Body of pancreas (tissue), 4 donors: ENCODE results near the gene GPX3.

Experiments used
- CTCF ChIP-seq, 7 experiments: fragments of 450-650 bp in 4 of 7; fragments of 200-600 bp in 3 of 7; sonication (generic) in 3 of 7; IDR thresholded peaks; one replicate each; pipeline ENCODE4 v1.5.1; 2016 to 2019; ENCODE audit warnings: antibody characterized with exemption in 7 of 7
- POLR2A ChIP-seq, 3 donors: fragments of 450-650 bp; IDR thresholded peaks; one replicate each; pipeline ENCODE4 v1.6.1; 2016; ENCODE audit warnings: antibody characterized with exemption in 3 of 3, mild to moderate bottlenecking in 2 of 3

DNA sequence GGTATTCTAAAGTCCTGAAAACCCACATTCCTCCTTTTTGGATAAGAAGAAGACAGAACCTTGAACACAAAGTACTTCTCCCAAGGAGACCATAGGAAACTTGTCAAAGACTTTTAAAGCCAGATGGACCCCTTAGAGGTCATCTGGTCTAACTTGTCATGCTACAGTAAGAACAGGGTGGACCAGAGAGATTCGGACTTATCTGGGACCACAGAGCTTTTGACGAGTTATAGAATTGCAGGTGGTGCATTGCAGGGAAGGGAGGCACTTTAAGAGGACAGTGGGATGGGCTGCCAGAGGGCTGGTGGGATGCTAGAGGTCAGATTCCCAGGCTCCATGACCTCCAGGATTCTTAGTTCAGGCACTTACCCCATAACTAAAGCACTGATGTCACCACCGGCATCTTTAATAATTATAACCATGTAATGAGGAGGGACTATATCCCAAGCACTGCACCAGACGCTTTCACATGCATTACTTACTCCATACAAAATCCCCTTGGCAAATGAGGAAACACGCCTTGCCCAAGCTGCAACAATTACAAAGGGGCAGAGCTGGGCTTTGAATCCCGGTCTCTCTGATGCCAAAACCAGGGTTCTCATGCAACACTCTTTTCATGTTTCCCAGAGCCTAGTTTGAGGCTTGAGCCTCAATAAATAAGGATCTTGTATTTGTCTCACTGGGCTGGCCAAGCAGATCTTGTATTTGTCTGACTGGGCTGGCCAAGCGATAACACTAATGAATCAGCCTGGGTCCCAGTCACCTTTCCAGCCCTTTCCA lies 12.8 kb upstream of the GPX3 start:
- TF ChIP-seq CTCF (IDR thresholded peaks at IDR 0.05) (no peak), POLR2A (IDR thresholded peaks at IDR 0.05) (no peak)
